HG03159 (cell line): ENCODE measurements around the gene ANKH.
"Not testable (repeated sequence)": the region's sequence is repeated elsewhere in the genome, so short reads cannot be mapped to it uniquely, and the experiment has no call there.

Experiments used
- ATAC-seq: cut with Tn5 transposase; IDR thresholded peaks from one replicate; pipeline ENCODE4 v1.9.1; 2021; ENCODE audit warnings: mild to moderate bottlenecking, moderate library complexity; ENCODE audit not compliant: unreplicated experiment

The ANKH gene

DNA sequence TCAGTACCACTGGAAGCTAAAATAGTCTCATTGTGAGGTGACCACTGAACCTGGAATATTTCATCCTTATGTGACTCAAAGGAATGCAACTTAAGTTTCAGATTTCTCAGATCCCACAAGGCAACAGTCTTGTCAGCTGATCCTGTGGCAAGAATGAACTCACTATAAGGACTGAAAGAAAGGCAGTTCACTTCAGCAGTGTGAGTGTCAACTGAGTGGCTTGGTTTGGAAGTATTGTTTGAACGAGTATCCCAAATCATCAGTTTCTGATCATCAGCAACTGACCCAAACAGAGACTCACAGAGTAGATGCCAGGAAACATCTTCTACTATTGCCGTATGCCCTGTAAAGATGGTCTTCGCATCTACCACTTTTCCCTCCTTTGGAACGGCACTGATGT lies 74.2 kb downstream of the ANKH start:
- ATAC-seq: not testable (repeated sequence)

DNA sequence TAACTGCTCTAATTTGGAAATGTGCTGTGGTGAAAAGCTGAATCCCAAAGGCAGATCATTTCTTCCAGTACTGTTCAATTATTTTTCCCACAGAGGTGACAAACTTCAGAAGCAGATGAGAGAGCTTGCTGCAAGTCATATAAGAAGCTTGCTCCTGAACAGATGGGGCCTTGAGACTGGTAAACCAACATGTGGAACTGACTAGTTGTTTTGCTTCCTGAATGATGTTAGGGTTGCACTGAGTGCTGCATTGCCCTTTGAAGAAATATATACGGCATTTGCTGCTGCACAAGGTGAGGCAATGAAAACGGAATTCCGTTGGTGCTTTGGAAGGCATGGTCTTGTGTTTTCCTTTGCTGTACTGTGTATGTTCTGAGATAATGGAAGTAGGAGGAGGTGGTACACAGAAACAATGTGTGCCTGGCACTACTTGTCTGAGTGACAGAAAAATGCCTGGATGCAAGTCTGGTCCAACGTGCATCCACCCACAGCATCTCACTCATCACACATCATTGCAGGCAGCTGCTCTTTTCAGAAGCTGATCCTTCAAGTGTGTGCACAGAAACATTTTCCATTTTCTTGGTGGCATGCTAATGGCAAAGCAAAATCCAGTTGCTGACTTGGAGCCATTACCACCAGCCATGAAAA lies 76.9 kb downstream of the ANKH start:
- no peak for ATAC-seq

DNA sequence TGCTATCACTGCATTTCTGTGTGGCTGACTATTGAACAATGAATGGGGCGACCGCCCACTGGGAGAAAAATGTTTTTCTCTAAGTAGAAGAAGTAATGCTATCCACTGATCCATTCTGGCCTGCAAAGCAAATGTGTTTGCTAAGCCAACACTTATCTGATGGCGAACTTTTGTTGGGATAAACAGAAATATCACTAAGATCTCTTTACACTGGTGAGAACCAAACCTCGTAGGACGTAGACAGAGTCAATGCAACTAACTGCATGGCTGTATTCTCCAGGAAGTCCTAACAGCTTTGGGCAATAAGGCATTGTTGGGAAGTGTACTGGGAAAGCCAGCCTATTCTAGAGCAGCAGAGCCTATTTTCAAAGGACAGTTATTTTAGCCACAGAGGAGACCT lies 77.7 kb downstream of the ANKH start:
- no peak for ATAC-seq

DNA sequence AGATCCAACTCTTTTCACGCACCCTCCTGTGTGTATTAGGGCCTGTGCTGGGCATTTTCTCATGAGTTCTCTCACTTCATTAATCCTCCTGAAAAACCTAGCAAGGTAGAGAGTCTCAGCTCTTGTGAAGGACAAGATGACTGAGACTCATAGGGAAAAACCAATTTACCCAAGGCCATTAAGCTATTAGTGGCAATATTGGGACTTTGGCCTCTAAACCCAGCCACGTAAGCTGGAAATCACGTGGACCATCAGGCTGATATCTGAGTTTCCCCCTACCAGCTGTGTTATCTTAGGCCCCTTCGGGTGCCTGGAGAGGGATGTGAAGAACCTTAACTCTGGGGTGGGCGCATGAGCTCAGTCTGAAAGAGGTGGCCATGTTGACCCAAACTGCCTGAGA lies 80.7 kb downstream of the ANKH start:
- no peak for ATAC-seq

DNA sequence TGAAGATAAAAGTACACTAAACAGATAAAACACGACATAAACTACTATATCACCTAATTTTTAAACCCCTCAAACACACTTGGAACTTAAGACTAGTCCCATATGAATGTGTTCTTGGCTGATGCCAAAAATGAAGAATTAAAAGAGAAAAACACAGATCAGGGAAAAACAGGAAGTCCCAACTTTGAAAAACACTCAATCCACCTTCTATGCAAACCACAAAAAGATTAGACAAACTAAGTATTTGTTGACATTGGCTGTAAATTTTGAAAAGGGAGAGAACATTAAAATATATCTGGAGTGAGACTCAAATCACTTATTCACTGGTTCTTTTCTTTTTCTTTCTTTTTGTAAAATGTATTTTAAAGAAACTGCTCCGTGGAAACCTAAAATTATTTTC lies 81.4 kb downstream of the ANKH start:
- ATAC-seq: no peak

DNA sequence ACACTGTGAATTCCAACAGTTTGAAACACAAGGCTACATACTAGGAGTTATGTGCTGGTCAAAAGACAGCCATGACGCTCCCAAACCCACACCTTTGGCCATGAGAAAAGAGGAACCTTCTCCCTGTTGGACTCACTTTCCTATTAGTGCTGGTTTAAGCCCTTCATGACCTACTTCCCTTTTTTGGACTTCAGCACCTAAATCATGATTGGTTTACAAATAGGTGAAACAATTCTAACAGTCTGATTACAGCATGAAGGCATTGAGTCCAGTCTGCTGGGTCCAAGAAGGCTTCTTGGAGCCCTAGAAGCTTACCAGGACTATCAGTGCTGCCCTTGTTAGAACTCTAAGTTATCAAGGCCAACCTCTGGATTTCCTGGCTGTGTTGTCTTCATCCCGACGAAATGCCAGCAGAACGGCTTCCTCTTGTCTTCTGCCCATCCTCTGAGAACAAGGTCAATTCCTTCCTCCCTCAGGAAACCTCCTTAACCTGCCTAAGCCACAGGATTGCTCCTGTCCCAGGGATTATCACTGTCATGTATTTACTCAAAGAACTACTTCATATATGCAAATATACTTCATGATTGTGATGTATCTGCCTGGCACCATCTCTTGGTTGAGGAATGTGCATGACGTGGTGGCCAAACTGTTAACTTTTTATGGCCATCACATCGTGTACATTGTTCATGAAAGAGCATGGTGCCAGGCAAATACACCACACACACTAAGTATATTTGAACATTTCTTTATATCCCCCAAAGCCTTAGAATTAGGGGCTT lies 83.6 kb downstream of the ANKH start:
- ATAC-seq: no peak

DNA sequence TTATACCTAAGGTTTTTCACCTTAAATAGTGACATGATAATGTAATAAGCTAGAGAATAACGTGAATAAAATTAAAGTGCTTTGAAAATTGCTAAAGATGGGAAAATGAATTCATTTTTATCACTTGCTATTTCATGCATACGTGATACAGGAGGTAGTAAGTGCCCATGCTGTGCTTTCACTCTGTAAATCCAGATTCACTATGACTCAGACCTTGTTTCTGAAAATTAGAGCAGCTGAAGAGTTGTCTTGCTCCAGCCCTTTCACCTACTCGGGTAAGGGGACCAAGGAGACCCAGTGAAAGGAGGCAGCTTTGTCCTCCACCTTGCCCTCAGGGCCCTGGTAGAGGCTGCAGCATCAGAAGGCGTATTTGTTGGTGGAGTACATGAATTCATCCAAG lies 87.9 kb downstream of the ANKH start:
- peak; percentile 65 for ATAC-seq

DNA sequence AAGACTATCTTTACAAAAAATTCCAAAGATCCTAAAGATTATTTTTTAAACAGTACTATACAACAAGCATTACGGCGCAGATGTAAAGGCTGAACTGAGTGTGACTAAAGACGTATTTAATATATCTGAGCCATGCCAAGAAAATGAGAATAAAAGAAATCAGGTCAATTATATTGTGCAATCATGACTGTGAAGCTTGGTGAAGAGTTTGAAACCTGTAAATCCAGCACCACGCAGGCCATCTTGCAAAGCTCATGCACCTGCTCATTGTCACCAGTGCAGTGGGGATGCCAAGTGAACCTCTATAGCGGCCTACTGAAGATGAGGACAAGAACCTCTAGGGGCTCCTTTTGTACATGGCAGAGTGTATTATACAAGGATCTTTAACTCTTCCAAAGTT lies 89.0 kb downstream of the ANKH start:
- ATAC-seq: no peak

DNA sequence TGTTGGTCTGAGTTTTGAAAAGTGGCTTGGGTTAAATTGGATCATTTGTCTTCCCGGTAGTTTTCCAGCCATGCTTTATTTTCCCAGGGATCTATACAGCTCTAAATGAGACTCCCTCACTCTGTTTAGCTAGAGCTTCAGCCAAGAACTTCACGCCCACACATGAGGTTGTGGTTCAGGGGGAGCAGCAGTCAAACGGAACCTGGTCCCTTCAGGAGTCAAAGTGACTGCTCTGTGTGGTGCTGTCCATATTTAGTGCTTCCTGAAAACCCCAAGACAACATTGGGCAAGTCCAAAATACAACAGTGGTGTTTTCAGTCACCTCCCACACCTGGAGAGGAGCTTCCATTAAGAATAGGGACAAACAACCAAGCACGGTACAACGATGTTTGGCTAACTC lies 90.5 kb downstream of the ANKH start:
- no peak for ATAC-seq

DNA sequence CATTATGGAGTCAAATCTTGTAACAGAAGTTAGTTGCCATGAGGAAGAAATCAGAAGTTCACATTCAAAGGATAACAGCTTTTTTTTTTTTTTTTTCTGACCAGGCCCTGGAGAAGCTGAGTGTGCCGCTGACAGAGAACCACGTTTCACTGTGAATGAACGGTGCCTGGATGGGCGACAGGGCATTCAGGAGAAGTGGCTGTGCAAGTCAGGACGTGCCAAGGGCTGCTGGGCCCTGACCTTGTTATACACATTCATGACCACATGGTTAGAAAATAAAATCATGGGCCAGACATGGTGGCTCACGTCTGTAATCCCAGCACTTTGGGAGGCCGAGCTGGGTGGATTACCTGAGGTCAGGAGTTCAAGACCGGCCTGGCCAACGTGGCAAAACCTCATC lies 91.6 kb downstream of the ANKH start:
- ATAC-seq: no peak

DNA sequence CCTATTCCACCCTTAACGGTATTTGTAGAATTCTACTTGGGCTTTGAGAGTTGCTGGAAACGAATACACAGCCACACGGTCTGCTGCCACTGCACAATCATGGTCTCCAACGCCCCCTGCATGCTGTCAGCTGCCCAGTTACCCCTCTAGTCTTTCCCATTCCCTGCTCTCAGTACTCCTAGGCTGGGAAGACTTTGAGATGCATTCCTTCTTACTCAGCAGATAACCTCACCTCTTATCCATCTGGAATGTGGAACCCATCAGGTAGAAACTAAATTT lies 92.8 kb downstream of the ANKH start:
- no peak for ATAC-seq

DNA sequence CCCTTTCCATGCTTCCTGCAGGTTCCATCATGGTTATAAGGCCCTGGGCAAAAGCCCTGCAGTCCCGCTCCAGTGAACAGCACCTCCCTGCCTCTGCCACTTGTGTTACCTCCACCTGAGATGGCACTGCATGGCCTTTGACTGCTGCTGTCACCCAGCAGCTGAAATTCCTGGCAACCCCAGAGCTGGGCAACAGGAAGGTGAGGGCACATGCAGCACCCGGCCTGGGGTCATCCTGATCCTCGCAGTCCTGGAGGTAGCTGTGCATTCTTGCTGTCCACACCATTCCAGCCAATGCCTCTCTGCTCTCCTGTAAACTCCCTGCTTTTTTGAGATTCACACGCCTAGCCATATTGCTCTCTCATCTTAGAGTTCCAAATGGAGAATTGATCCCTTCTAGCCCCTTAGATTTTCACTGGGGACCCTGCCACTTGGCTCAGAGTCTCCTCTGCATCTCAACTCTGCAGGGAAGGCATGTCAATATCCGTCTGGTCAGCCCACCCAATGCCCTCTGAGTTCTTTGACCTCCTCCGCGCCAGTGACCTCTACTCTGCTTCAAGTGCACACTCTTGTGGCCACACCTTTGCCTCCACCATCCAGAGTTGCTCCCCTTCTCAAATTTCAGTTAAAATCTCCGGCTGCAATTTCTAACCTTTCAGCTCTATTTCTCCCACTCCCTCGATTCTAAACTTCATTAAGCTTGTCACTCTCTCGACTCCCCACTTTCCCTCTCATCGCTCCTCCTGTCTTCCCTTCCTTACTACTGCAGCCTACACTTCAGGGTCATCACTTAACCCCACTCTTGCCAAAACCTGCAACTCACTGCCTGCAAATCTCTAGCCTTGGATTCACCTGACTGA lies 93.4 kb downstream of the ANKH start:
- no peak for ATAC-seq

DNA sequence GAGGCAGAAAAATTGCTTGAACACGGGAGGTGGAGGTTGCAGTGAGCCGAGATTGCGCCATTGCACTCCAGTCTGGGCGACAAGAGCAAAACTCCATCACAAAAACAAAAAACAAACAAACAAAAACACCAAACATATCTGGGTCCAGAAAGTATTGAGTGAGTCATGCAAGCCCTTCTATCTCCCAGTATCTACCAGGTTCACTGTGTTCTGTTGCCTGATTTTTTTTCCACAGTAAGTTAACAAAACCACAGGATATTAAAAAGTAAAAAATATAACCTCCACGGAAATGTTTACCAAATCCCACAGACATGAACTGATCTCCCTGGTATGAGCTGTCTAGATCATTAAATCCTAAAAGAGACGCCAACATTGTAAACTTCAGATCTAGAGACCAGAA lies 94.4 kb downstream of the ANKH start:
- no peak for ATAC-seq

DNA sequence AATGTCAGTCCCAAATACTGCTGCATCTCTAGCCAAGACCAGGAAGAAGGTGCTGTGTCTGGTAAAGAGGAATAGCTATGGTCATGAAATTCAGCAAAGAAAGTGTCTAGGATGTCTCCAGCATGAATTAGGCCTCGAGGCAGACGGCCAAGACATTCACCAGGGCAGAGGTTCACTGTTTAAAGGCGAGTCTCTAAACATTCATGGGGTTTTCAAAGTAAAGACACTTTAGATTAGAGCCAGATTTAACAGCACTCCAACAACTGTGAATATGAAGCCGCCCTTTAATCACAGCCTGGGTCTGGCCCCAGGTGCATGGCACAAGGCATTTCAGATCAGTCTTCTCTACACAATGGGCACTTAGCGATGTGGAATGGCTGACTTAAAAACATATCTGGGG lies 95.0 kb downstream of the ANKH start:
- ATAC-seq: no peak

DNA sequence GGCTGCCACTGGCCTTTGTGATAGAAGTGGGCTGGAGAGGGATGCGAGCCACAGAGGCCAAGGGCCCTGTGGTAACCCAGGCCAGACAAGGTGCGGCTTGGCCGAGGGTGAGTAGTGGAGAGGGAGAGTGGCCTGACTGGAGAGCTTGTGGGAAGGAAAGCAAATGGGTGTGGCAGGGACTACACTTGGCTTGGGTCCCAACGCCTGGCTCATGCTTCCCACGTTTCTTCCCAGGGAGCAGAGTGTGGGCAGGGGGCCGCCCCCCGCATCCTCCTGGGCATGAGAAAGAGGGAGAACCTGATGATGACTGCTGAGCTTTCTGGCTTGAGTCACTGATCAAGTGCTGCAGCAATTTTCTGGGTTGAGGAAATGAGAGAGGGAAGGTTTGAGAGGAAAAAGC lies 95.7 kb downstream of the ANKH start:
- no peak for ATAC-seq

DNA sequence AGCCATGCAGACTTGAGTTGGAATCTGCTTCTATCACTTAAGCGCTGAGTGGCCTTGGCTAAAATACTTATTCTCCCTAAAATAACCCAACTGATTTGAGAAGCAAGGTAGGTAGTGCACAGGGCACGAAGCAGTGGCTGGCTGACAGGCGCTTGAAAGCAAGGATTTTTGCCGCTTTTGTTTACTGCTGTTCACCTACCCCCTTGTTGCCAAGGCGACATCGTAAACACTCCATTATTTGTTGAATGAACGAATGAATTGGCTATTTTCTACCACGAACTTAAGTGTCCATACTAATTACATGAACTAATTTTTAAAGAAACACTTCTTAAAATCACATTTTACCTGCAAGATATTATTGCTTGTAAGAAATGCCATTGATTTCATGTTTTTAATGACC lies 98.0 kb downstream of the ANKH start:
- ATAC-seq: no peak

DNA sequence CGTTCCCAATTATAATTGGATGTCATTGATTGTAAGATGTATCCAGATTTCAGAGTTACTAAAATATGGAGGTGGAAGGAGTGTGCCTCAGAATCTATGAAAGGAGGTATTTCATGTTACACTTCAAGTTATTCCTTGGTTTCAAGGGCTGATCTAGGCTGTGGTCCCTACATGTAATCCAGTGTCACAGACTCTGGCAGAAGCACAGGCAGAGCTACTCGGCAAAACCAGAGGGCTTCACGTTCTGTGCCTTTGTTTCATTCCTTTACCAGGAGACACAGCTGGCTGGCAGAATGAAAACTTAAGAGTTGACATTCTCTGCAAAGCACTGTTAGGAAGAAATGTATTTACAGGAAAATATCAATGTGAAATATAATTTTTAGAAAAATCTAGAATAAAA lies 99.6 kb downstream of the ANKH start:
- no peak for ATAC-seq

DNA sequence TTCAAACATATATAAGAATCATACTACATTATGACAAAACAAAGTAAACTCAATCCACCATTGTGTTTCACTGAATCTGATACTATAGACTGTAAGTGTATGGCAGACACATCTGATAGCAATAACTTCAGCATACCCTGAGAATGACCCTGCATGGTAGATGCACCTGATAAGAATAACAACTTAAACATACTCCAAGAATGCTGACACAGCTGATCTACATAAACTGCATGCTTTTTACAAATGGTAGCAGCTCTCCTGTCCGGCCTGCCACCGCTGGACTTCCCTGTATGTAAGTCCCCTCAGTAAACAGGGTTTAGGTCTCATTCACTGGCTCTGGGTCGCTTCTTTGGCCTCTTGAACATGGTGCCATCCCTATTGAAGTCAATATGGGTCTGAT lies 100.4 kb downstream of the ANKH start:
- ATAC-seq: no peak

DNA sequence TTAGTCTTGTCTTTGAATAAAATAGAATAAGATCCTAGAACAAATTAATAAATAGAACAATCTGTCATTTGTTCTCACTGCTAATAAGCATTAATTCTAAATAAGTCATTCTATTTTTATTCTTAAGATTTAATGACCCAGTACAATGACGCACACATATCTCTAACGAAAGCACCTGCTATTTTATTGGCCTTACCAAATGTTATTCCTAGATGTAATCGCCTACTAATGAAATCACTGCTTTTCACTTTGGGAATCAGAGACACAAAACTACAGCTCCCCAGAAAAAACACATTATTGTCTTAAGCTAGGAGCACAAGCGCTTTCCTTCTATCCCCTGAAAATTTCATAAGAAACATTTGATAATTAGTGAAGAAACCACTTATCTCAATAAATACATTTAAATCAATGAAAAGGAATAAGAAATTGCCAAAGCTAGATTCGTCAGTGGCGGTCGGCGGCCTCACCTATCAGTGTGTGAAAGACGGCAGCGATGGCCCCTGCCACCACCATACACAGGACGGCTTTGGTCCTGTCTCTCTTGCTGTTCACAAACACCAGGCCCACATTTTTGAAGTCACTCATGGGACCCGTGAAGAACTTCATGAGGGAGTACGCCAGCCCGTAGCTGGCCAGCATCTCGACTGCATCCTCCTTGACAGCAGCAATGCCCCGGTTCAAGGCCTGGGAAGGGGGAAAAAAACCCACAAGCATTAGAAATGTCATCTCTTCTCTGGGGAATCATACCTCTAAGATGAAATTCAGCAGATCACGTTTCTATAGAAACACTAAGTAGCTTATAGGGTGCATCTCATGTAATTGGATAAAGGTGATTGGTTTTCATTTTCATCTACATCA lies 102.8 kb downstream of the ANKH start:
- no peak for ATAC-seq

DNA sequence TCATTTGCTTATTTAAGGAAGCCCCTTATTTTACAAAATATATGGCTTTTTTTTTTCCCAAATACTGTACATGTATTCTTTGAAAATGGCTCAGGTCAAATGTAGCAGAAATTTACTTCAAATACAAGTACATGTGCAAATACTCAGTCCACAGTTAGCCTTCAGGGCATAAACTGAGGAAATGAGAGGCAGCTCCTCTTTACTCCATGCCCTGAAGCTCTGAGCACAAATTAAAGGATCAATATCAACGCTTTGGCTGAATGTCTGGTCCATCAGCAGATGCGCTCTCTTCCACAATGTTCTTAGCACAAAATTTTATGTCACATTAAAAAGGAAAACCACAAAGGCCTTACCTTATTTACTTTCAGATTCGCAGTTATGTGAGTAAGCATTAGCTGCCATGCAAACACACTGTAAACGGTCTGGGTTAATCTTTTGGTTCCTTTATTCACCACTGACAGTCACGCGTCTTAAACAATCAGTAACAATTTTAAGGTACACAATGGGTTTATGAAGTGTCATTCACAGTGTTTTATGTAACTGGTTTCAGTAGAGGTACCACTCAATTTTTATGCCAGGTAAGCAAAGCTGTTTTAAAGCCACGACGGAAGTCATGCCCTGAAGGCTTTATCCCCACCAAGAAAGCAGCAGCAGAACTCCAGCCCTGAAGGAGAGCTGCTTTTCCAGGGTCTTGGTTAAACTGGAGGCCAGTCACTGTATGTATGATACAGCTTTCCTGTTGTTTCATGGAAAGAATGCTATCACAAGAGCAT lies 103.7 kb downstream of the ANKH start:
- peak; percentile 81 for ATAC-seq
